KMS-11 (cell line): ENCODE data around the gene SHE.

ENCODE experiments used
- H2AFZ ChIP-seq: fragments of 200-600 bp; sonication (generic); 2 replicates; pipeline ENCODE4 v1.6.1; 2016; ENCODE audit warnings: antibody characterized with exemption, mixed run types, low read depth
- H3K27ac ChIP-seq: fragments of 200-600 bp; sonication (generic); 2 replicates; pipeline ENCODE4 v1.6.1; 2016; ENCODE audit warnings: mild to moderate bottlenecking, mixed run types
- H3K27me3 ChIP-seq: fragments of 200-600 bp; sonication (generic); 2 replicates; pipeline ENCODE4 v1.6.1; 2017; ENCODE audit warnings: mild to moderate bottlenecking, low read depth, mixed run types, moderate library complexity; ENCODE audit not compliant: insufficient read depth
- H3K36me3 ChIP-seq: fragments of 200-600 bp; sonication (generic); 2 replicates; pipeline ENCODE4 v1.6.1; 2017; ENCODE audit warnings: mild to moderate bottlenecking, mixed run types; ENCODE audit not compliant: insufficient read depth
- H3K4me1 ChIP-seq: fragments of 200-600 bp; sonication (generic); 2 replicates; pipeline ENCODE4 v1.6.1; 2016; ENCODE audit warnings: mild to moderate bottlenecking, low read depth, mixed run types; ENCODE audit not compliant: poor library complexity, severe bottlenecking
- H3K4me2 ChIP-seq: fragments of 200-600 bp; sonication (generic); 2 replicates; pipeline ENCODE4 v1.7.0; 2016; ENCODE audit warnings: mild to moderate bottlenecking, mixed run types
- H3K4me3 ChIP-seq: fragments of 200-600 bp; sonication (generic); IDR thresholded peaks from 2 replicates; pipeline ENCODE4 v1.6.1; 2017; ENCODE audit warnings: low read depth, low read length, mixed read lengths; ENCODE audit not compliant: insufficient read depth
- H3K79me2 ChIP-seq: fragments of 200-600 bp; sonication (generic); 2 replicates; pipeline ENCODE4 v1.6.1; 2016; ENCODE audit warnings: low read depth, mixed run types; ENCODE audit not compliant: insufficient read depth
- H3K9ac ChIP-seq: fragments of 200-600 bp; sonication (generic); 2 replicates; pipeline ENCODE4 v1.6.1; 2016; ENCODE audit warnings: mild to moderate bottlenecking, mixed run types
- H4K20me1 ChIP-seq: fragments of 200-600 bp; sonication (generic); 2 replicates; pipeline ENCODE4 v1.6.1; 2016; ENCODE audit warnings: mild to moderate bottlenecking, mixed run types; ENCODE audit not compliant: insufficient read depth
- TF ChIP-seq, protein P1 (sequence below): fragments of 200-600 bp; sonication (generic); conservative IDR thresholded peaks from 2 replicates; pipeline ENCODE4 v1.6.1; 2017; ENCODE audit warnings: low read depth, mild to moderate bottlenecking, antibody characterized with exemption, low read length, moderate library complexity, mixed read lengths

The SHE gene

DNA sequence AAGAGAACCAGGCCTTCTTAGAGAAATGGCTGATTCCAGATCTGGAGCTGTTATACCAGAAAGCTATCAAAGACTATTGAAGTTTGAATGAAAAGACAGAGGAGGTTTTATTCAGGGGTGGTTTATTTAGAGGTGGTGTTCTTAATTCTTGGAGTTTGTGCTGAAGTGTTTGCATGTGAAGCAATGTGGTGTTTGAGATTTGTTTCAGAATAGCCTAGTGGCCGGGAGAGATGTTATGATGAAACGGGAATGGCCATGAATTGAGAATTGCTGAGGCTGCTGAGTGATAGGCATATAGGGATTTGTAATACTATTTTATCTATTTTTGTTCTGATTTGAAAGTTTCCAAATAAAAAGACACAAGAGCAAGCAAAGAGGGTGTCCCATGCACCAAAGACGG lies 10.5 kb upstream of the SHE start:
- Histone ChIP-seq H3K9ac (no peak overlapping the region), H3K4me1 (peaks cover 7% of the 10 kb centered on the region), H4K20me1 (no peaks in the 10 kb centered on the region), H3K79me2 (no peaks in the 10 kb centered on the region), H3K4me3 (no peak overlapping the region), H3K36me3 (no peaks in the 10 kb centered on the region), H3K27ac (no peak overlapping the region), H3K4me2 (no peak overlapping the region), H3K27me3 (no peaks in the 10 kb centered on the region), H2AFZ (no peak overlapping the region)
- TF ChIP-seq, protein P1, sequence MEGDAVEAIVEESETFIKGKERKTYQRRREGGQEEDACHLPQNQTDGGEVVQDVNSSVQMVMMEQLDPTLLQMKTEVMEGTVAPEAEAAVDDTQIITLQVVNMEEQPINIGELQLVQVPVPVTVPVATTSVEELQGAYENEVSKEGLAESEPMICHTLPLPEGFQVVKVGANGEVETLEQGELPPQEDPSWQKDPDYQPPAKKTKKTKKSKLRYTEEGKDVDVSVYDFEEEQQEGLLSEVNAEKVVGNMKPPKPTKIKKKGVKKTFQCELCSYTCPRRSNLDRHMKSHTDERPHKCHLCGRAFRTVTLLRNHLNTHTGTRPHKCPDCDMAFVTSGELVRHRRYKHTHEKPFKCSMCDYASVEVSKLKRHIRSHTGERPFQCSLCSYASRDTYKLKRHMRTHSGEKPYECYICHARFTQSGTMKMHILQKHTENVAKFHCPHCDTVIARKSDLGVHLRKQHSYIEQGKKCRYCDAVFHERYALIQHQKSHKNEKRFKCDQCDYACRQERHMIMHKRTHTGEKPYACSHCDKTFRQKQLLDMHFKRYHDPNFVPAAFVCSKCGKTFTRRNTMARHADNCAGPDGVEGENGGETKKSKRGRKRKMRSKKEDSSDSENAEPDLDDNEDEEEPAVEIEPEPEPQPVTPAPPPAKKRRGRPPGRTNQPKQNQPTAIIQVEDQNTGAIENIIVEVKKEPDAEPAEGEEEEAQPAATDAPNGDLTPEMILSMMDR = no peak

DNA sequence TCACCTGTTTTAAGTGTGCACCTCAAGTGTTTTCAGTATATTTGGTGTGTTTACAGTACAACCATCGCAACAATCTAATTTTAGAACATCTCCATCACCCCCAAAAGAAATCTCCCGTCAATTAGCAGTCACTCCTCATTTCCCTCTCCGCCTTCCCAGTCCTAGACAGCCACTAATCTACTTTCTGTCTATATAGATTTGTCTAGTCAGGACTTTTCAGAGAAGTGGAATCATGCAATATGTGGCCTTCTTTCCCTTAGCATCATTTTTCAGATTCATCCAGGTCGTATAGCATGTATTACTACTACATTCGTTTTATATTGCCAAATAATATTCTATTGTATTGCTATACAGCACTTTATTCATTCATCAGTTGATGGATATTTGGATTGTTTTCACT lies 1.7 kb upstream of the SHE start:
- Histone ChIP-seq H3K4me1 (no peaks in the 10 kb centered on the region), H2AFZ (no peak overlapping the region), H3K4me3 (no peak overlapping the region), H3K27me3 (no peaks in the 10 kb centered on the region), H3K36me3 (no peaks in the 10 kb centered on the region), H4K20me1 (no peaks in the 10 kb centered on the region), H3K27ac (no peak overlapping the region), H3K4me2 (no peak overlapping the region), H3K79me2 (no peaks in the 10 kb centered on the region), H3K9ac (no peak overlapping the region)
- TF ChIP-seq, protein P1 = no peak

DNA sequence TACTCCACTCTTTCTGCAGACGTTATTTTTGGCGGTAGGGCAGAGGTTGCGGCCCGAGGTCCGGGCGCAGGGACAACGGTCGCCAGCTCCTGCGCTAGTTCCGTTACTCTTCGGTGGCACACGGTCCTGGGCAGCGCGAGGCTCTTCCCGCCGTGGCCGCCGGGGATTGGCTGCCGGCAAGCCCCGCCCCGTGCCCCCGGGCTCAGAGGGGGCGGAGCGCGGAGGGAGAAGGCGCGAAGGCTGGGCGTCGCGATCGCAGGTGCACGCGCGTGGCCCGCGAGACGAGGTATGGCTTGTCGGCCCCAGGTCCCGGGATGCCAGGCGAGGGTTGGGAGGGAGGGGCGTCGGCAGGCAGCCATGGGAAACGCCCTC lies 518 bp upstream of the SHE start:
- TF ChIP-seq, protein P1 = no peak
- Histone ChIP-seq H3K27me3 (no peaks in the 10 kb centered on the region), H3K4me2 (no peak overlapping the region)

DNA sequence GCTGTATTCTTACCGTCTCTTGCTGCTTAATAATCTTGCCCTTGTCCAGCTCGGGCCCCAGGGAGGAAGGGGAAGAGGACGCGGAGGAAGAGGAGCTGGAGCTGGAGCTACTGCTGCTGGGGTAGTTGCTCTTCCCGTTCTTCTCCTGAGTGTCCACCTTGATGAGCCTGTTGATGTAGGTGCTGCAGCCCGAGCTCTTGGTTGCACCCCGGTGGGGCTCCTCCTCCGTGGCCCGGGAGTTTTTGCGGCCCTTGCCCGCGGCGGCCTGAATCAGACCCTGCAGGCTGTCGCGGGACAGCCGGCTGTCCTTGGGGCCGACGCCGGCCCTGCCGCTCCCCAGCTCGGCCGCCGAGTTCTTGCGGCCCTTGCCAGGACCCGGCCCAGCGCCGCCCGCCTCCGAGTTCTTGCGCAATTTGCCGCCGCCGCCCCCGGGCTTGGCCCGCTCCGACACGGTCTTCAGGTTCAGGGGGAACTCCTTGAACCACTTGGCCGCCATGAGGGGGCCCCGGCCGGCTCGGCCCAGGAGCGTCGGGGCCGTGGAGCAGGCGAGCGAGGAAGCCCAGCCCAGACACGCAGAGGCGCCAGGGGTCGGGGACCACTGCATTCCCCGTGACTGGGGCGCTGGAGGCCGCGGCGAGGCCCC lies 668 bp downstream of the SHE start:
- Histone ChIP-seq H3K4me1 (peaks cover 11% of the 10 kb centered on the region), H2AFZ (no peak overlapping the region), H3K27ac (no peak overlapping the region), H3K79me2 (no peaks in the 10 kb centered on the region), H3K4me2 (no peak overlapping the region), H3K36me3 (no peaks in the 10 kb centered on the region), H4K20me1 (no peaks in the 10 kb centered on the region), H3K27me3 (no peaks in the 10 kb centered on the region), H3K4me3 (no peak overlapping the region), H3K9ac (no peak overlapping the region)
- TF ChIP-seq, protein P1 = no peak

More for the DNA sequence above, 518 bp upstream of the SHE start:
- Histone ChIP-seq H3K36me3 (no peaks in the 10 kb centered on the region), H3K4me3 (no peak overlapping the region), H4K20me1 (no peaks in the 10 kb centered on the region), H2AFZ (no peak overlapping the region), H3K79me2 (no peaks in the 10 kb centered on the region), H3K9ac (no peak overlapping the region), H3K4me1 (no peaks in the 10 kb centered on the region), H3K27ac (no peak overlapping the region)
